ENCODE data around the gene TRAF3IP1. TPM values are rescaled to one million over a fixed set of nuclear protein-coding genes. Genes with fewer than 3 reads are reported as not detected.

Gene TRAF3IP1
- total RNA-seq, 2 donors from 2014 or later: 16.2 to 18.5 TPM

DNA sequence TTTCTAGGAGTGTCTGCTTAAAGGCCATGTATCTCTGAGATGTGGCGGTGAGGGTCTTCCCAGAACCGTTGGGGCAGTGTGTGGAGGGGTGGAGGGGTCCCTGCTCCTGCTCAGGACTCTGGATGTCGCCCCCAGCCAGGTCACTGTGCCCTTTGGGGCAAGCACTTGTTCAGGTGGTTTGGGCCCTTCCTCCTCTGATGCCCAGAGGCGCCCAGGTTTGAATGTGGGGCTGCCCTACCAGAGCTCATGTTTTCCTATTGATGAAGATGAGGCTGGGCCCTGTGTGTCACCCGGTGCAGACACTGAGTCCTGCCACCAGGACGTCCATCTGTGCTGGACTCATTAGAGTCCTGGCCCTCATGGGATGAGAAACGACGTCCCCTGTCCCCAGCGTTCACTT lies 17.6 kb upstream of the TRAF3IP1 start:
- no peaks in the 10 kb centered on the region for H3K9me3 ChIP-seq
- H3K4me3 ChIP-seq: no peak overlapping the region
- H3K36me3 ChIP-seq: no peaks in the 10 kb centered on the region
- TF ChIP-seq, protein P1, sequence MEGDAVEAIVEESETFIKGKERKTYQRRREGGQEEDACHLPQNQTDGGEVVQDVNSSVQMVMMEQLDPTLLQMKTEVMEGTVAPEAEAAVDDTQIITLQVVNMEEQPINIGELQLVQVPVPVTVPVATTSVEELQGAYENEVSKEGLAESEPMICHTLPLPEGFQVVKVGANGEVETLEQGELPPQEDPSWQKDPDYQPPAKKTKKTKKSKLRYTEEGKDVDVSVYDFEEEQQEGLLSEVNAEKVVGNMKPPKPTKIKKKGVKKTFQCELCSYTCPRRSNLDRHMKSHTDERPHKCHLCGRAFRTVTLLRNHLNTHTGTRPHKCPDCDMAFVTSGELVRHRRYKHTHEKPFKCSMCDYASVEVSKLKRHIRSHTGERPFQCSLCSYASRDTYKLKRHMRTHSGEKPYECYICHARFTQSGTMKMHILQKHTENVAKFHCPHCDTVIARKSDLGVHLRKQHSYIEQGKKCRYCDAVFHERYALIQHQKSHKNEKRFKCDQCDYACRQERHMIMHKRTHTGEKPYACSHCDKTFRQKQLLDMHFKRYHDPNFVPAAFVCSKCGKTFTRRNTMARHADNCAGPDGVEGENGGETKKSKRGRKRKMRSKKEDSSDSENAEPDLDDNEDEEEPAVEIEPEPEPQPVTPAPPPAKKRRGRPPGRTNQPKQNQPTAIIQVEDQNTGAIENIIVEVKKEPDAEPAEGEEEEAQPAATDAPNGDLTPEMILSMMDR (IDR thresholded peaks at IDR 0.05): no peak
- no peak for DNase-seq
- intact Hi-C loops (cut with DNase I): no loop called here
- no peaks in the 10 kb centered on the region for H3K4me1 ChIP-seq
- no peak overlapping the region for H3K27ac ChIP-seq
- H3K9ac ChIP-seq (ENCODE audit: low read depth in 2 of 2, low read length in 2 of 2): no peak overlapping the region
- H3K27me3 ChIP-seq: no peaks in the 10 kb centered on the region

DNA sequence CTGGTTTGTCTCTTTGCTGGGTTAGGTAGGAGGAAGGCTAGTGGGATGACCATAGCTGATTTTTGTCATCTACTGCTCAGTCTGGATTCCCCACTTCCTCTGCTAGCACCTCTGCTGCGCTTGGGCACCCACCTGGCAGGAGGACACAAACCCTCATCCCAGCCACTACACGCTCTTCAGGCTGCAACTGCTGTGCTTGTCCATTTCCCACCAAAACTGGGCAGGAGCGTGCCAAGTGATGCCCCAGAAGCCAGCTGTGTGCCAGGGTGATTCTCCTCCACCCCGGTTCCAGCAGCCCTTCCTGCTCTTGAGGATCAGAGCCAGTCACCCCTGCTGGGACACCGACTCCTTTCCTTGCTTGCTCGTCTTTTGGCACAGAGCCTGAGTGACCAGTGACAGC lies 16.2 kb upstream of the TRAF3IP1 start:
- no peaks in the 10 kb centered on the region for H3K9me3 ChIP-seq
- H3K9ac ChIP-seq (ENCODE audit: low read depth in 2 of 2, low read length in 2 of 2): no peak overlapping the region
- no peak overlapping the region for H3K4me3 ChIP-seq
- intact Hi-C loops (cut with DNase I): no loop called here
- no peaks in the 10 kb centered on the region for H3K27me3 ChIP-seq
- TF ChIP-seq, protein P1 (IDR thresholded peaks at IDR 0.05): no peak
- no peak for DNase-seq
- no peaks in the 10 kb centered on the region for H3K36me3 ChIP-seq
- H3K4me1 ChIP-seq: no peaks in the 10 kb centered on the region
- H3K27ac ChIP-seq: no peak overlapping the region

DNA sequence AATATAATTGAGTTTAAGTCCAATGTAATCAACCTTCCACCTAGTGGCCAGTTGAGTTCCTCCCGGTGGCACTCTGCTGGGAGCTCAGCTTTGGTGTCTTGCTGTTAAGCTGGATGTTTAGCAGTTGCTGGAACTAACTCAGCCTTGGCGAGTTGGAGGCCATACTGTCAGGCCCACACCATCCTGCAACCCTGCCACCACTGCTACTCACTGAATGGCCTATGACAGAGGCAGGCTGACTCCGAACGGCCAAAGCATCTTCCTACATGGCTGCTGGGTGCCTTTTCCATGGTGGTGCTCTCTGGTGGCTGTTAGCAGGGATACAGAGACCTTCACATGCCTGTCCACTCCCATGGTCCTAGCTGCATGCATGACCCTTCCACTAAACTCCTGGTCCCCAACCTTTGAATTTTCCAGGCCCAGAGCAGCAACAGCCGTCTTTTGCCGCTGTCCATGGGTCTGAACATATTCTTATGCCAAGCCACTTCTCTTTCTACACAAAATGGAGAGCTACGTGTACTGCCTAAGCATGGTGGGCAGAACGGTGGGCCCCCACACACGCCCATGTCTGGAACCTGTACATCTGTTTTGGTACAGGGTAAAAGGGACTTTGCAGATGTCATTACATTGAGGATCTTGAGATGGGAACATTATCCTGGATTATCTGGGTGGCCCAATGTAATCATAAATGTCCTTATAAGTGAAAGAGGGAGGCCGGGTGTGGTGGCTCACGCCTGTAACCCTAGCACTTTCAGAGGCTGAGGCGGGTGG lies 15.0 kb upstream of the TRAF3IP1 start:
- no peaks in the 10 kb centered on the region for H3K4me1 ChIP-seq
- TF ChIP-seq, protein P1 (IDR thresholded peaks at IDR 0.05): no peak
- H3K9ac ChIP-seq (ENCODE audit: low read depth in 2 of 2, low read length in 2 of 2): no peak overlapping the region
- no peak overlapping the region for H3K4me3 ChIP-seq
- DNase-seq: no peak
- no peaks in the 10 kb centered on the region for H3K27me3 ChIP-seq
- no peaks in the 10 kb centered on the region for H3K36me3 ChIP-seq
- no peaks in the 10 kb centered on the region for H3K9me3 ChIP-seq
- intact Hi-C loops (cut with DNase I): no loop called here
- H3K27ac ChIP-seq: no peak overlapping the region

DNA sequence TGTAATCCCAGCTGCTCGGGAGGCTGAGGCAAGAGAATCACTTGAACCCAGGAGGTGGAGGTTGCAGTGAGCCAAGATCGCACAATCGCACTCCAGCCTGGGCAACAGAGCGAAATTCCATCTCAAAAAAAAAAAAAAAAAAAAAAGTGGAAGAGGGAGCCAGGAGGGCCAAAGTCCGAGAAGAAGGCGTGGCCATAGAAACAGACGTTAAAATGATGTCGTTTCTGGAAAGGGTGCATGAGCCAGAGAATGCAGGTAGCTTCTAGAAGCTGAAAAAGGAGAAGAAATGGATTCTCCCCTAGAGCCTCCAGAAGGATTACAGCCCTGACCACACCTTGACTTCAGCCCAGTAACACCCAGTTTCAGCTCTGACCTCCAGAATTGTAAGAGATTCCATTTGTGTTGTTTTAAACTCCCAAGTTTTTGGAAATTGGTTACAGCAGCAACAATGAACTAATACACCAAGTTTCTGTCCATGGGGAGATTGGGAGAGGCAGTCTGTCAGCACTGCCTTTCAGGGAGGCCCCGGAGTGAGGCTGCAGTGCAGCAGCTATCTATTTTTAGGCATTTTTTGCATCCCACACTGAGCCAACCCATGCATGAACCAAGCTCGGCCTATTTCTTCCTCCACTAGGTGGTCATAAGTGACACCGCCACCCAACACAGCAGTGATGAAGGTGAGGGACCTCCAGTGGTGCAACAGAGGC lies 14.2 kb upstream of the TRAF3IP1 start:
- Histone ChIP-seq H3K9ac (ENCODE audit: low read depth in 2 of 2, low read length in 2 of 2) (peak overlapping the region in 1 of 2 donors; percentile 8), H3K36me3 (no peaks in the 10 kb centered on the region), H3K27ac (peak overlapping the region; percentile 26), H3K4me3 (no peak overlapping the region), H3K4me1 (no peaks in the 10 kb centered on the region), H3K27me3 (no peaks in the 10 kb centered on the region), H3K9me3 (no peaks in the 10 kb centered on the region)
- TF ChIP-seq, protein P1 (IDR thresholded peaks at IDR 0.05): no peak
- intact Hi-C loops (cut with DNase I): no loop called here
- peak; percentile 74 for DNase-seq

DNA sequence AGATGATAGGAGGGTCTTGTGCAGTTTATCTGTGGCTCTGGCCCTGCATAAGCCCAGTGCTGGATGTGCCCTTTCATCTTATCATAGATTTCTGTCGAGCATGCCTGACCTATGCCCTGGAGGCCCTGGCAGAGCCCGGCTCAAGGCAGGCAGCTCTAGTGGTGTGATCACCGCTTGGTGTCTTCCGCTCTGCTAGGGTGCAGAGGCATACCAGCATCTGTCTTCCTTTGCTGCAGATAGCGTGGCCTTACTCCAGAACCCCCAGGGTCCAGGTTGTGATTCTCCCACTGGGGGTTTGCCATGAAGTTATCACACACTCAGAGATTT lies 13.7 kb upstream of the TRAF3IP1 start:
- no peaks in the 10 kb centered on the region for H3K27me3 ChIP-seq
- peak overlapping the region in 1 of 2 donors; percentile 8 for H3K9ac ChIP-seq (ENCODE audit: low read depth in 2 of 2, low read length in 2 of 2)
- H3K4me3 ChIP-seq: no peak overlapping the region
- DNase-seq: no peak
- intact Hi-C loops (cut with DNase I): no loop called here
- H3K9me3 ChIP-seq: no peaks in the 10 kb centered on the region
- H3K27ac ChIP-seq: peak overlapping the region; percentile 26
- no peaks in the 10 kb centered on the region for H3K4me1 ChIP-seq
- TF ChIP-seq, protein P1 (IDR thresholded peaks at IDR 0.05): no peak
- H3K36me3 ChIP-seq: no peaks in the 10 kb centered on the region

All from colonic mucosa (tissue), 4 donors.